GM12892 (cell line): ENCODE results near the gene XPNPEP2.

ENCODE experiments used
- POLR2A ChIP-seq: IDR thresholded peaks from 2 replicates; pipeline ENCODE4 v1.6.1; 2011; ENCODE audit warnings: low read depth, low read length, control low read depth
- POLR2AphosphoS5 ChIP-seq: IDR thresholded peaks from 2 replicates; pipeline ENCODE4 v1.6.1; 2011; ENCODE audit warnings: low read depth, low read length, control low read depth

DNA sequence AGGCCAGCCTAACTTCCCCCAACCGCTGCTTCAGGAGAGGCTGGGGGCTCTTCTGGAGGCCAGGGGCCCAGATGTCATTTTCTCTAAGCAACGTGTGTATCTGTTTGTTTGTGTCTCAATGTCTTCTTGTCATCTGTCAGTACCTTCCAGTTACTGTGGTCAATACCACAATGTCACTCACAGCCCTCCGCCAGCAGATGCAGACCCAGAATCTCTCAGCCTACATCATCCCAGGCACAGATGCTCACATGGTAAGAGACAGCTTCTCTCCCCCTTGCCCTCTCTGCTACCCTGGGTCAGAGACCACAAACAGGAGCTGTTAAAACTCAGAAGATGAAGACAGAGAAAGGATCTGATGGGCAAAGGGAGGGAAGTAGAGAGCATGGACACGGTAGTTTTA lies 5.0 kb downstream of the XPNPEP2 start:
- TF ChIP-seq POLR2A (no peak), POLR2AphosphoS5 (no peak)
